HG03060 (cell line): ENCODE results near the gene CYFIP2.
A peak's percentile ranks its signal among the peaks of the same experiment; 100 is the strongest.

Experiments used
- ATAC-seq: cut with Tn5 transposase; IDR thresholded peaks from one replicate; pipeline ENCODE4 v1.9.1; 2021; ENCODE audit warnings: low read depth, moderate number of reproducible peaks; ENCODE audit not compliant: unreplicated experiment

CYFIP2 gene

GRCh38 chr5:157253547-157253946, 12.4 kb upstream of the CYFIP2 start:
- ATAC-seq: peak; percentile 38

DNA sequence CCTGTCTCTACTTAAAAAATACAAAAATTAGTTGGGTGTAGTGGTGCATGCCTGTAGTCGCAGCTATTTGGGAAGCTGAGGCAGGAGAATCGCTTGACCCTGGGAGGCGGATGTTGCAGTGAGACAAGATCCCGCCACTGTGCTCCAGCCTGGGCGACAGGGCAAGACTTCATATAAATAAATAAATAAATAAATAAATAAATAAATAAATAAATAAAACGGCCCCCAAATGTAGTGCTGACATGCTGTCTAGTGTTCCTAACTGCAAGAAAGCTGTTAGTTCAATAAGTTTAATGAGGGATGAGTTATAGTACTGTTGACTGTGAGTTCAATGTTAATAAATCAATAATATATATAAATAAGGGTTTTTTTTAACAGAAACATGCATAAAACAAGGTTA, 7.5 kb upstream of the CYFIP2 start:
- ATAC-seq: no peak

DNA sequence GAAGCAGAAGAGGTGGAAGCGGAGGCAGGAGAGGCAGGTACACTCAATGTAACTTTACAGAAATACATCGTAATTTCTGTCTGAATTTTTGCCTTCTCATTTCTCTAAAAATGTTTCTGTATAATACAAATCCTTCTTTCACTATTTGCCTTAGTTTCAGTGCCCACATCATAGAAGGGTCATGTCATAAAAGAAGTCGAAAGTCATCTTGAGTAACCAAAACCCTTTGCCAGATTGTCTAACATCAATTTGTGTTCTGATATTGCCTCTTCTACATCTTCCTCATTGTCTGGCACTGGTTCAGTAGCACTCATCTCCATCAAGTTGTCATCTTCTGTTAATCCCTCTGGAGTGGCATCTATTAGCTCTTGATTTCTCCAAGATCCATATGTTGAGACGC, 6.2 kb upstream of the CYFIP2 start:
- no peak for ATAC-seq

GRCh38 chr5:157263496-157264090, 2.3 kb upstream of the CYFIP2 start:
- no peak for ATAC-seq

GRCh38 chr5:157266286-157267007, 524 bp downstream of the CYFIP2 start:
- ATAC-seq: peak; percentile 11

GRCh38 chr5:157267025-157267424, 1.1 kb downstream of the CYFIP2 start:
- no peak for ATAC-seq

DNA sequence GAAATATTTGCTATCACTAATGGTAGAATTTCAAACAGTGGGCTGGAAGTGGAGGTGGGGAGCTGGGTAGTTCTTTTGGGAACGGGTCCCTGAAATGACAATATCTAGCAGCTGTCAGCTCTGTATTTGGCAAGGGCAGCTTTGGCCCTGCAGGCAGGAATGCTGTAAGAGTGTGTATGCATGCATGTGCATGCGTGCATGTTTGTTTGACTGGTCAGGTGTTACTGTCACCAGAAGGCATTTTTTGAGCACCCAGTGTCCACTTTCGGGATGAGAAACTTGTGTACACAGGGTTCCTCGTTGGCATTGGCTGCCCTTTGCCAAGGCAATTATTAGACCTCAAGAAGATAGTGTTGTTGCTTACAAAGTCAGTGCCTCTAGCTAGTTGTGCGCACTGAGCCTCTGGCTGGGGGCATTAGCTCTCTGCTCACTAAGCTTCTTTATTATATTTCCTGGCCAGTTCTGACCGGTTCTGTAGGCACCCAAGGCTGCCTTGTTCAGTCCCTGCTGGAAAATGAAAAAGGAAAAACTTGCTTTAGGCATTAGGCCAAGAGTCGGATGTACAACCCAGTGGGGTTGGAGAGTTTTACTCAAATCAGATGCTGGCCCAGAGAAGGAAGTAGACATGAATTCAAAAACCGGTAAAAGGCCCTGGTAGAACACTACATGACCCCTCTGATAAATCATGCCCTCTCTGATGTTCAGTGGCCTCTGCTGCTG, 2.0 kb downstream of the CYFIP2 start:
- ATAC-seq: no peak

DNA sequence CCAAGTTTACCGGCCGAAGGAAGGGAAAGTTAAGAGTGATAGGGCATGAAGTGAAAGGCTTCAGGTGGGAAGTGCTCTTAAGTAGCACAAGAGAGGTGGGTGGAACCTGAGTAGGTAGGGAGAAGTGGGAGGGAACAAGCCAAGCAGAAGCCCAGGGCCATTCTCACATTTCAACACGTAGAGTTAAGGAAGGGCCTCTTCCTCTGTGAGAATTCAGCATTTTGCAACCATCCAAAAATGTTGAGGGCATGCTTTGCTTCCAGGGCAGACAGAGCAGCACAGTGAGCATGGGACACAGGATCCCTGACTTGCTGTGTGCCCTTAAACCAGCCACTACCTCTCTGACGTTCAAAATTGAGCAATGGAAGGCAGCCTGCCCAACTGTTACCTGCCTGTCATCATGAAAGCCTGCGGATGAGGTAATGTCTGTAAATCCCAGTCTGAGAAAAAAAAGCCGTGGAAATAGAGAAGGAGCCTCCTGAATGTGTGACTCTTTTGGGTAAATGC, 3.3 kb downstream of the CYFIP2 start:
- no peak for ATAC-seq

- ATAC-seq: no peak
Measured at GRCh38 chr5:157269761-157270272, 3.9 kb downstream of the CYFIP2 start.

- no peak for ATAC-seq
Measured at GRCh38 chr5:157270771-157271170, 4.8 kb downstream of the CYFIP2 start.

DNA sequence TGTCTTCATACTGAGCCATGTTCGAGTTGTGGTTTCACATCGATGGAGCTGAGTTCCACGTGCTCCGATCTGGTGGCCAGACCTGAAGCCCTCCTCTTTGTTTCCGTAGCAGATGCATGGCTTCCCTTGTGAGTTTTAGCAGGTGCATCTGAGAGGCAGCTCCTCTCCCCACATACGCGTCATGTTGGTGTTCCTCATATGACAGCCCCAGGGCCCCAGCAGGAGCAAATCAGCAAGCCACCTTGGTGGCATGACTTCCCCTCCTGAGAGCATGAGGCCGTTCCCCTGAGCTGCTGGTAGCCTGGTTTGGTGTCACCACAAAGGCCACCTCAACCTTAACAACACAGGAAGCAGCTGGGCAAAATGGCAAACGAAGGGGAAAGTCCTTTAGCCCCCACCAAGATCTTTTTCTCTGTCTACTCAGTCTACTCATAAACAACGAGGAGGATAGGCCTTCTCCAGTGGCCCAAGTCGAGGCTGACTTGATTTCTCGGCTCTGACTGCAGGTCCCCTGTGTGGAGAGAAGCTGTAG, 5.9 kb downstream of the CYFIP2 start:
- ATAC-seq: peak; percentile 77

DNA sequence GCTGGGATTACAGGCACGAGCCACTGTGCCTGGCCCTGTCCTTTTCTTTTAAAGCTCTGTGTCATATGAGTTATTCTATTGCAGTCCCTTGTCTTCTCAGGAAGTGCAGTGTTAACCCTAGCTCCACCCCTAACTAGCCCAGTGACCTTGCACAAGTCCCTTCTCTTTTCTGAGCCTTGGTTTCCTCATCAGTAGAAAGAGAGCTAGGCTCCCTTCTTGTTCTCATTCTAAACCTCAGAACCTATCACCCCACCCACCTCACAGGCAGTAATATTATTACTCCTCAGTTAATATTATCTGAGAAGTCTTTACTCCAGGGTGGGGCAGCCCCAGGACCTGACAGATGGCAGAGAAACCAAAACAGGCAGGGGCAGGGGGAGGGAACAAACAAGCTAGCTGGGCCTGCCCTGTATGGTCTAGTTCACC, 7.2 kb downstream of the CYFIP2 start:
- ATAC-seq: peak; percentile 32

DNA sequence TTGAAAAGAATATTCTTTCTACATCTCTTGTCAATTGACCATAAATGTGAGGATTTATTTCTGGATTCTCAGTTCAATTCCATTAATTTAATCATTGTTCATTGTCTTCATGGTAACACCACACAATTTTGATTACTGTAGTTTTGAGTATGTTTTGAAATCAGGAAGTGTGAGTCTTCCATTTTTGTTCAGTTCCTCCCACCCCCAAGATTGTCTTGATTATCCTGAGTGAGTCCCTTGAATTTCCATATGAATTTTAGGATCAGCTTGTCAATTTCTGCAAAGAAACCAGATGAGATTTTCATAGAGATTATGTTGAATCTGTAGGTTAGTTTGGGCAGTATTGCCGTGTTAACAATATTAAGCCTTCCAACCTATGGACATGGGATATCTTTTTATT, 9.5 kb downstream of the CYFIP2 start:
- no peak for ATAC-seq

GRCh38 chr5:157278319-157279037, 12.6 kb downstream of the CYFIP2 start:
- no peak for ATAC-seq

GRCh38 chr5:157279605-157280239, 13.8 kb downstream of the CYFIP2 start:
- no peak for ATAC-seq

- no peak for ATAC-seq
Measured at GRCh38 chr5:157280927-157281326, 15.0 kb downstream of the CYFIP2 start.

DNA sequence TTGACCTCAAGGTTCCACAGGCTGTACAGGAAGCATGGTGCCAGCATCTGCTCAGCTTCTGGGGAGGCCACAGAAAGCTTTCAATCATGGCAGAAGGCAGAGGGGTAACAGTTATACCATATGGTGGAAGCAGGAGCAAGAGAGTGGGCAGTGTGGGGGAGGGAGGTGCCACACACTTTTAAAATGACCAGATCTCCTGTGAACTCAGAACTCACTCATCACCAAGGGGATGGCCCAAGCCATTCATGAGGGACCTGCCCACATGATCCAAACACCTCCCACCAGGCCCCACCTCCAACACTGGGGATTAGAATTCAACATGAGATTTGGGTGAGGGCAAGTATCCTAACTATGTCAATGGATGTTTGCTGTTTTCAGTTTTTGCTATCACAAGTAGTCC, 16.2 kb downstream of the CYFIP2 start:
- no peak for ATAC-seq

- ATAC-seq: peak; percentile 99
Measured at GRCh38 chr5:157283434-157283833, 17.5 kb downstream of the CYFIP2 start.

DNA sequence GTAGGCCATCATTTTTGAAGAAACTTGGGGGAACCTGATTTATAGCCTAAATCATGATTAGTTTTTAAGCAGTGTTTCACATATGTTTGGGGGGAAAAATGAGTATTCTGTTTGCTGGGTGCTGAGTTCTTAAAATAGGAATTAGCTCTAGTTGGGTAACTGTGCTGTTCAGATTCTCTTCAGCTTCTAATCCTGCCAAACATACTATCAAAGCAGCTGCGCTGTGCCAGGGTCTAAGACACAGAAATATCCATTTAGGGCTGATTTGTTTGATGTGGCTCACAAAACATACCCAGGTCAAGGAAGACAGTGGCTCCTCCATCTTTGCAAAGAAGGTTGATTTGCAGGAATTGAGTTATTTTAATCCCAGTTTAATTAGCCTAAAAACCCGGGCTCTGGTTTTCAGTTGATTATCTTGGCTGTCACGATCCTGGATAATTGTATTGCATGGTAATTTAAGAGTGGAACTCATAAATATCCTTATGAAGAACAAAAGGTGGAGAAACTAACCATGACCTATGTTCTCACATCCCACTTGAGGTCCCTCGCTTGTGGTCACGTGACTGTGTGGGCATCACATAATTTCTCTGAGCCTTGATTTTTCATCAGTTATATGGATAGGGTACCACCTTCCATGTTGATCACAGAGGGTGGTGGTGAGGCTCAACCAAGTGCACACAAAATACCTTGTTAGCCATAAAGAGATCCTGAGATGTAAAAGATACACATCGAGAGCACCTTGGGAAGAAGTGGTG, 18.7 kb downstream of the CYFIP2 start:
- ATAC-seq: no peak
